Thoracic aorta (tissue), 2 donors: Measurements from ENCODE around the gene S100A16. TPM values are rescaled to one million over a fixed set of nuclear protein-coding genes. Genes with fewer than 3 reads are reported as not detected.
A peak's percentile ranks its signal among the peaks of the same experiment; 100 is the strongest.

Source experiments
- ATAC-seq: fragments of 150-250 bp; one replicate; pipeline ENCODE4 v1.8.0; 2017; ENCODE audit warnings: low read depth; ENCODE audit not compliant: insufficient number of reproducible peaks, low FRiP score
- DNase-seq: peaks from one replicate; pipeline ENCODE4 v3.0.0-alpha.2; 2020; ENCODE audit warnings: low spot score
- H3K27ac ChIP-seq, 2 donors: fragments of 200-600 bp; sonication (generic); 1 replicate in 1 of 2; 2 replicates in 1 of 2; pipeline ENCODE4 v1.5.1; 2016; ENCODE audit warnings: mild to moderate bottlenecking in 2 of 2, moderate library complexity in 2 of 2
- H3K27me3 ChIP-seq: fragments of 200-600 bp; sonication (generic); replicated peaks from 2 replicates; pipeline ENCODE4 v1.6.0; 2016; ENCODE audit warnings: mild to moderate bottlenecking; ENCODE audit not compliant: insufficient read depth
- H3K36me3 ChIP-seq: fragments of 200-600 bp; sonication (generic); one replicate; pipeline ENCODE4 v1.5.1; 2016
- H3K4me1 ChIP-seq, 2 donors: fragments of 200-600 bp; sonication (generic); 1 replicate in 1 of 2; 2 replicates in 1 of 2; pipeline versions ENCODE4 v1.5.1 to v1.6.0; 2016; ENCODE audit warnings: low read depth in 2 of 2, mild to moderate bottlenecking in 1 of 2; ENCODE audit not compliant: control insufficient read depth in 1 of 2
- H3K4me3 ChIP-seq: fragments of 200-600 bp; sonication (generic); 2 replicates; pipeline ENCODE4 v1.5.1; 2016; ENCODE audit warnings: mild to moderate bottlenecking
- H3K9me3 ChIP-seq: fragments of 200-600 bp; sonication (generic); 2 replicates; pipeline ENCODE4 v1.5.1; 2016
- total RNA-seq, 2 donors: library from RNA; depleted of rRNA; stranded (reverse); fragments of >200 nt; gene quantifications; one replicate each; pipeline versions ENCODE4 v1.1.0 to v1.2.3, GENCODE V29; 2016
- TF ChIP-seq, protein P1 (sequence below): fragments of 200-600 bp; sonication (generic); IDR thresholded peaks from one replicate; pipeline ENCODE4 v1.5.1; 2019; ENCODE audit warnings: antibody characterized with exemption

Gene S100A16
- total RNA-seq, 2 donors from 2014 or later = 81.1 to 82.3 TPM

GRCh38 chr1:153572569-153573015, 40.3 kb downstream of the S100A16 start:
- Histone ChIP-seq H3K4me3 (peak overlapping the region; percentile 27), H3K4me1 (peaks cover 12 to 35% of the 10 kb centered on the region in 2 donors), H3K27me3 (no peaks in the 10 kb centered on the region), H3K9me3 (no peaks in the 10 kb centered on the region), H3K36me3 (no peaks in the 10 kb centered on the region), H3K27ac (peak overlapping the region; percentile 64 to 75)
- ATAC-seq = peak; percentile 87
- peak; percentile 77 for DNase-seq
- TF ChIP-seq, protein P1, sequence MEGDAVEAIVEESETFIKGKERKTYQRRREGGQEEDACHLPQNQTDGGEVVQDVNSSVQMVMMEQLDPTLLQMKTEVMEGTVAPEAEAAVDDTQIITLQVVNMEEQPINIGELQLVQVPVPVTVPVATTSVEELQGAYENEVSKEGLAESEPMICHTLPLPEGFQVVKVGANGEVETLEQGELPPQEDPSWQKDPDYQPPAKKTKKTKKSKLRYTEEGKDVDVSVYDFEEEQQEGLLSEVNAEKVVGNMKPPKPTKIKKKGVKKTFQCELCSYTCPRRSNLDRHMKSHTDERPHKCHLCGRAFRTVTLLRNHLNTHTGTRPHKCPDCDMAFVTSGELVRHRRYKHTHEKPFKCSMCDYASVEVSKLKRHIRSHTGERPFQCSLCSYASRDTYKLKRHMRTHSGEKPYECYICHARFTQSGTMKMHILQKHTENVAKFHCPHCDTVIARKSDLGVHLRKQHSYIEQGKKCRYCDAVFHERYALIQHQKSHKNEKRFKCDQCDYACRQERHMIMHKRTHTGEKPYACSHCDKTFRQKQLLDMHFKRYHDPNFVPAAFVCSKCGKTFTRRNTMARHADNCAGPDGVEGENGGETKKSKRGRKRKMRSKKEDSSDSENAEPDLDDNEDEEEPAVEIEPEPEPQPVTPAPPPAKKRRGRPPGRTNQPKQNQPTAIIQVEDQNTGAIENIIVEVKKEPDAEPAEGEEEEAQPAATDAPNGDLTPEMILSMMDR = peak; percentile 76

- peak overlapping the region; percentile 64 to 75 for H3K27ac ChIP-seq
- no peak for DNase-seq
- H3K4me1 ChIP-seq = peaks cover 21 to 39% of the 10 kb centered on the region in 2 donors
- no peaks in the 10 kb centered on the region for H3K9me3 ChIP-seq
- ATAC-seq = no peak
- H3K36me3 ChIP-seq = no peaks in the 10 kb centered on the region
- H3K27me3 ChIP-seq = no peaks in the 10 kb centered on the region
- TF ChIP-seq, protein P1 = no peak
- H3K4me3 ChIP-seq = no peak overlapping the region
These were observed 41.2 kb downstream of the S100A16 start for GRCh38 chr1:153571706-153572105.

- Histone ChIP-seq H3K27ac (no peak overlapping the region), H3K9me3 (no peaks in the 10 kb centered on the region), H3K4me3 (no peak overlapping the region), H3K4me1 (peaks cover 26 to 46% of the 10 kb centered on the region in 2 donors), H3K36me3 (no peaks in the 10 kb centered on the region), H3K27me3 (no peaks in the 10 kb centered on the region)
- DNase-seq (no peak), ATAC-seq (no peak)
- TF ChIP-seq, protein P1 = no peak
These were observed 42.1 kb downstream of the S100A16 start for GRCh38 chr1:153570874-153571273.

DNA sequence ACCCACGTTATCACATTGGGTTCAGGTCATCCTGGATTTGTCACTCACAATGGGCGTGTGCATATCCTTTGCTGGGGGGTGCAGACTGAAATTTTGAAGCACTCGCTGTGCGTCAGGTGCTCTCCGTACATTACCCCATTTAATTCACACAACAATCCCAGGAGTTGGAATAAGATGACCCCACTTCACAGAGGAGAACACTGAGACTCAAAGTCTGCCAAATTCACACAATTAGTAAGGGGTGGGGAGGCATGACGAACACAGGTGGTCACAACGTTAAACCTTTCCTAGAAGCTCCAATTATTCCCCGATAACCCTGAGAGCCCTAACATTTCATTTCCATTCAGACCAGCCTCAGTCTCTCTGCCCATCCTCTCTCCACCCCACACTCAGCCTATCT, 43.5 kb downstream of the S100A16 start:
- H3K27me3 ChIP-seq = no peaks in the 10 kb centered on the region
- TF ChIP-seq, protein P1 = no peak
- no peaks in the 10 kb centered on the region for H3K9me3 ChIP-seq
- DNase-seq (no peak), ATAC-seq (no peak)
- no peak overlapping the region for H3K27ac ChIP-seq
- H3K4me3 ChIP-seq = no peak overlapping the region
- H3K4me1 ChIP-seq = peaks cover 33 to 56% of the 10 kb centered on the region in 2 donors
- no peaks in the 10 kb centered on the region for H3K36me3 ChIP-seq

DNA sequence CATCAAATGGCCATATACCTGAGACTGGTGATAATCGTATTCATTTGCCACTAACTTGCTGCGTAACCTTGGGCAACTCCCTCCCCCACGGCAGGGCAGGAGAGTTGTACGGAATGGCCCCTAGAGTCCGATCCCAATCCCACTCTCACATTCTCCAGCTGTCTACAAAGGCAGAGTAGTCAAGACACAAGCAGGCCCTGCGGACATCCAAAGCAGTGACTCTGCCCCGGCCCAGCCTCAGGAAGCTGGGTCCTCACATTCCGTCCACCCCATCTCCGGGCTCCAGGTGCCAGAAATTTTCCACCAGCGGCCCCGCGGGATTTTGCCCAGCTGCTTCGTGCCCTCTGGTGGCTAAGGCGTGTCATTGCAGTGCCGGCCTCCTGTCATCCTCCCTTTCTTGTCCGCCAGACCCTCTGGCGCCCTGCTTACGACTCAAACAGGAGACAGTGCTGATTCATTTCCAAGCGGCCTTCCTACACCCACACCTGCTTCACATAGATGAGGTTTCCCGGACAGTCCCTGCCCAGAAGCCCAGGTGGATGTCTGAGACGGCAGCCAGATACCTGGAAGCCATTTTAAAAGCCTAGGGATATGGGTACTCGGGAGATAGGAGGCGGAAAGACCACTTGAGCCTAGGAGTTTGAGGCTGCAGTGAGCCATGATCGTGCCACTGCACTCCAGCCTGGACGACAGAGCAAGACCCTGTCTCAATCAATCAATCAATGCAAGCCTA, 44.4 kb downstream of the S100A16 start:
- H3K4me1 ChIP-seq = peaks cover 33 to 56% of the 10 kb centered on the region in 2 donors
- DNase-seq (peak; percentile 60), ATAC-seq (no peak)
- no peaks in the 10 kb centered on the region for H3K9me3 ChIP-seq
- H3K4me3 ChIP-seq = peak overlapping the region; percentile 63
- H3K27ac ChIP-seq = peak overlapping the region; percentile 76 to 98
- H3K27me3 ChIP-seq = no peaks in the 10 kb centered on the region
- TF ChIP-seq, protein P1 = peak; percentile 99
- H3K36me3 ChIP-seq = no peaks in the 10 kb centered on the region
